ENCODE data around the gene LTBP1.

LTBP1 gene

DNA sequence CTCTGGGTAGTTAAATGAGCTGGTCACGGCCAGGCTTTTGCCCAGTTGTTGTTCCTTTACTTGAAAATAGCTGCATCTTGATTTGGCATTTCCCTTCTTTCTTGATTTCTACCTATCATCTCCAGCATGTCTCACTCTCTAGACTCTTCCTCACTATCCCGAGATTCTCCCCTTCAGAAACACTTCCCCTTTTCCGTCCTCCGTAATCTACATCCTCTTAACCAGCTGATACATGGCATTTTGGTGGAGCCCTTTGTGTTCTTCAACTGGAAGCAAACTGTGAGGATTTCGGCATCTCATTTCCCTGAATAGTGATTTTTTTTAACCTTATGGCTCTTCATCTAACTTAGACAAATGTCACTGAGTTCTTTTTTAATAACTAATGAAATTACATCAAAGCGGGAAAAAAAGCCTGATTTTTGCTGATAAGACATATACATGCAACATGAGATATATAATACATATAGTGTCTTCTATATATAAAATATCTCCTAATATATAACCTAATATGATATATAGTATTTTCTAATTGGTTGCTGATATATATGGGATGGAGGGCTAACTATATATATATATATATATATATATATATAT lies 309.5 kb downstream of the LTBP1 start:
- no peak for DNase-seq (ENCODE audit: low read depth in 1 of 2, low spot score in 1 of 2)

DNA sequence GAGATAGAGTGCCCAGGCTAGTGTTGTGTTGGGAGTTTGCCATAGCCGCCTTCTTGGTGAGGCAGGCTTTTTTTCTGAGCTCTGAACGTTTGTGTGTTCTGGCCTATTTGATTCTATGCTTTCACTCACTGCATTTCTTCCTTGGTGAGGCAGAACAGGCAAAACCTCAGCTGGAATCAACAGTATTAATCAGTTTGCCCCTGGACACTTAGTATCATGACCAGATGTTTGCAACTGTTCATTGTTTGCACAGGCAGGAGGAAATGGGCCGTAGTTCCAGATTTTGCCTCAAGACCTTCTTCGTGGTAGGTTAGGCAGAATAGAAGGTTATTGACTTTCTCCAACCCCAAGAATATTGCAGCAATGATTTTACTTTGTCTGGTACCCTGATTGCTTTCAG lies 311.6 kb downstream of the LTBP1 start:
- DNase-seq (ENCODE audit: low read depth in 1 of 2, low spot score in 1 of 2) = no peak

DNA sequence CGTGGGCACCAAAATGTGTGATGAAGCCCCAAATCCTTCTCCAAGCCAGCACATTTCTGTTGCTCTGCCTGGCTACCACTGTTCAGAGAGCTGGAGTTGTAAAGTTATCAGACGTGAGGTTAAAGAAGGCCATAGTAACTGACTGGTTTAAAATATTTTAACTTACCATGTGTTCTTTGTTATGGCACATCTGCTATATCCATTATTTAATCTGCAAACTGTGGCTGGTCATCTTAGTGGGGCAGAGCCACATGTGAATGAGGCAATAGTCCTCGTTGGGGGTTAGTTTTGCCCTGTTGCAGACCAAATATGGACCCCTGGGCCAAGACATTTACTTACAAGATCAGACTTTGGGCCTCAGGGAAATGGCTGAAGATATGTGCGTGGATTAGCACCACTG lies 315.3 kb downstream of the LTBP1 start:
- DNase-seq (ENCODE audit: low read depth in 1 of 2, low spot score in 1 of 2) = no peak

DNA sequence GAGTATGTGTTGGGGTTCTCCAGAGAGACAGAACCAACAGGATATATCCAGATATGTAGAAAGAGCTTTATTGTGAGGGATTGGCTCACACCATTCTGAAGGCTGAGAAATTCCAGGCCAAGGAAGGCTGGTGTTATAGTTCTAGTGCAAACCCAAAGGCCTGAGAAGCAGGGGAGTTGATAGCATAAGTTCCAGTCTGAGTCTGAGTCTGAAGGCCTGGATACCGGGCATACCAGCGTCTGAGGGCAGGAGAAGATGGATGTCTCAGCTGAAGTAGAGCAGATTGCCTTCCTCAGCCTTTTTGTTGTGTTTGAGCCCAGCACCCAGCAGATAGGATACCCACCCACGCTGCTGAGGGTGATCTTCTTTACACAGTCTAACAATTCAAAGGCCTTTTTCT lies 318.0 kb downstream of the LTBP1 start:
- DNase-seq (ENCODE audit: low read depth in 1 of 2, low spot score in 1 of 2) = no peak

DNA sequence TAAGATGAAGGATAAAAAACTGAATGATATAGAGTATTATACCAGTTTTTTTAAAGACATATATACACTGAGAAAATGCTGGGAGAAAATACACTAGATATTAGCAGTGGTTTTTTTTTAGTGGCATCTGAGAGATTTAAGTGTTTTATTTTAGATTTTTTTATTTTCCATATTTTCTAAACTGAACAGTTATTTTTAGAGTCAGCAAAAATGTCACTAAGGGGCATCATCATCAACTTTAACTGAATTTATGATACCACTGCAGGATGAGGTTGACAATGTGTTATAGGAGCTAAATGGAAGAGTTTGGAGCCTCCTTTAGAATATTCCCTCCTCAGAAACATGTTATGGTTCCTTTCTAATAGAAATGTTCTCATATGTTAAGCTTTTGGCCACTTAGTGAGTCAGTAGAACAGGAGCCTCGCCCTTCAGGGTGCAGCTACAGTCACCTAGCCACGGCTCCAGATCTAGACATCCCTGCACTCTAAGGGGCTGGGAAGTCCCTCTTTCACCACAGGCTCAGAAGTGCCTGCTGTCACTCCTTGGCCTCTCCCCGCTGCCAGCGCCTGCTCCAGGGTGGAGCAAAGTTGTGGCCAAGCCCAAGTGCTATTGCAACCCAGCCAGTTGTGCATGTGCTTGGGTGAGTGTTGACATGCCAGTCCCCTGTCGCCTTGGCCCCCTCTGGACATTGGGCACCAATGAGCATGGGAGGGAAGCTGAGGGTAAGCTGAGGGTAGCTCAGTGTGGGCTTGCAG lies 319.0 kb downstream of the LTBP1 start:
- no peak for DNase-seq (ENCODE audit: low read depth in 1 of 2, low spot score in 1 of 2)

DNA sequence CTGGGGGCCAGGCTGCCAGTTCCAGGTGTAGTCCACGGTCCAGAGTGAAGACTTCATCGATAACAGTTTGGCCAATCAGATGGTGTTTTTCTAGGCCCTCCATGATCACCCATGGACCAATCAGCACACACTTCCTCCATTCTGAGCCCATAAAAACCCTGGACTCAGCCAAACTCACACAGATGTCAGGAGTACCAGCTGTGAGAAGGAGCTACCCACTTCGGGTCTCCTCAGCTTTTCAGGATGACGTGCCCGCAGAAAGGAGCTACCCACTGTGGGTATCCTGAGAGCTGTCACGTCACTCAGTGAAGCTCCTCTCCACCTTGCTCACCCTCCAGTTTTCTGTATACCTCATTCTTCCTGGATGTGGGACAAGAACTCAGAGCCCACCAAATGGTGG lies 319.7 kb downstream of the LTBP1 start:
- no peak for DNase-seq (ENCODE audit: low read depth in 1 of 2, low spot score in 1 of 2)

DNA sequence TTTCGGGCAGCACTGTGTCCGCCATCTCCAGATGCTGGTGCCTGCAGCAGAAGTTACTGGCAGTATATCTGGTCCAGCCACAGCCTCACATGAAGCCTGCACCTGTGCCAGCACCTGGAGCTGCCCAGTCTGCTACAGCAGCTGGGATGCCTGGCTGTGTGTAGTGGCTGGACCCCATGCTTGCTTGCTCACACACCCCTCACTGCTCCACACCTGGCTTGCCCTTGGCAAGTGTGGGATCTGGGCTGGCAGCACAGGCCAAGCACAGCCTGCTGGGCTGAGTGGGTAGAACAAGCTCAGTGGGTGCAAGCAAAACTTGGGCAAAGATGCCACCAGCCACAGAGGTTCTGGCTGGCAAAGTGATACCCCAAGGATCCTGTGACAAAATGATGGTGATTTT lies 320.3 kb downstream of the LTBP1 start:
- no peak for DNase-seq (ENCODE audit: low read depth in 1 of 2, low spot score in 1 of 2)

DNA sequence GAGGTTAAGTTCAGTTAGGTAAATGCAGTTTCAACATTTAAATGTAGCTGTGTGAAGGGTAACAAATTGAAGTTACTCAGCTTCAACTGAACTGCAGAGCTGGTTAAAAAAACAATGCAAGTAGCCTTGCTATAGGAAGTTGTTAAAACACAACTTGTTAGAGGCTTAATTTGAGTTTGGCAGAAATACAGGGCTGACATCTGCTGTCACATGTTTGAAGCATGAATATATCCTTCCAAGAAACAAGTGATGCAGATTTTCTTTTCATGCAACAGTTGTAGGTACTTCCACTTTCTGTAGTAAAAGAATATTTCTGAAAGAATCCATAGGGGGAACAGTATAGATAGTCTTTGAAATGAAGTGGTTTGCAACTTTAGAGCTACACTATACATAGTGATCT lies 321.0 kb downstream of the LTBP1 start:
- no peak for DNase-seq (ENCODE audit: low read depth in 1 of 2, low spot score in 1 of 2)

DNA sequence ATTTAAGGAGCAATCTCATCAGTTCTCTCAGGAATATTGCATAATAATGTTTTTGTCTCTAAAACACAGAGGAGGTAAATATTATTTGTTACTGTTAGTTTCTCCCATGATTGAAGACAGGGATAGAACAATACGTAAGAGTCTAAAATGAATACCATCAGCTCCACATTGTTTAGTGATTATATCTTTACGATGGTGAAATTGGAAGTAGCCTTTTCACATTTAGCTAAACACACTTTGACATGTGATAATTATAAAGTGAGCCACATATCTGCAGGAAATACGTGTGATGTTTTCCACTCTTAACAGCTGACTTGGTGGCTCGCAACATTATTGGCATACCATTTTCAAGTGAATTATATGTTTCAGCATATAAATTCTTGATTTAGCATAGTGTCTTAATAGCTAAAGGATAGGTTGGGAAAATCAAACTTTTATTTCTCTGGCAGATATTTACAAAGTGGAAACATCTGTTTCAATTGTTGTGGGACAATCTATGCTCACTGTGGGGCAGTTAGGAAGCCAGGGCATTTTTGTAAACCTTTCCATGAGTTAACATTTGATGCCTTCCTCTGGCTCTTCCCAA lies 321.6 kb downstream of the LTBP1 start:
- DNase-seq (ENCODE audit: low read depth in 1 of 2, low spot score in 1 of 2) = no peak

DNA sequence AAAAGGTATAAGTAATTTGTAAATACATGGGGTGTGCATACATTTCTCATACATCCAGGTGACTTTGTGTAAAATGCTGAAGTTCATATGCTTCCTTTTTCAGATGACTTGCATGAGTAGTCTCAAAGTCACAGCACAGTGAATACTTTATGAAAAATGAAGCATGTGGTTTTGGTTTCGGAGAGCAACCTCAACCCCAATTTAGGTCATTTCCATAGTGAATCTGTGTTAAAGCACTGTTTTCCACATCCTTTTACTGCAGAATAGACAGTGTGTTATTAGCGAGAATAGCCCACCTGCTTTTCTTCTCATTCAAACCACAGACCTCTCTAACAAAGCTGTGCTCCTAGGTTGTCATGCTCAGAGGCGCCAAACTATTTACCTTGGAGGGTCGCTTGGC lies 325.2 kb downstream of the LTBP1 start:
- DNase-seq (ENCODE audit: low read depth in 1 of 2, low spot score in 1 of 2) = no peak

DNA sequence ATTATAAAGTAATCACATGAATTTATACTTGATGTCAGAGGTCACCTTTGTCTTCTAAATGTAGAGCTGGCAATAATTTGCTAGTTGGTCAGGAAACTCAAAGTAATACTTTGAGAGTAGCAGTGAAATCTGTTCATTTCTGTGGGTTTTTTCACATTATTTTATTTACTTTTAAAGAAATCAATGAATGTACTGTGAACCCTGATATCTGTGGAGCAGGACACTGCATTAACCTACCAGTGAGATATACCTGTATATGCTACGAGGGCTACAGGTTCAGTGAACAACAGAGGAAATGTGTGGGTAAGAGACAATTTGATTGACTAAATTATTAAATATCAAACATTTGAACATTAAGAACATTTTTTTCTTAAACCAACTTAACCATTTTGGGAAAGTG lies 326.7 kb downstream of the LTBP1 start:
- DNase-seq (ENCODE audit: low read depth in 1 of 2, low spot score in 1 of 2) = no peak

DNA sequence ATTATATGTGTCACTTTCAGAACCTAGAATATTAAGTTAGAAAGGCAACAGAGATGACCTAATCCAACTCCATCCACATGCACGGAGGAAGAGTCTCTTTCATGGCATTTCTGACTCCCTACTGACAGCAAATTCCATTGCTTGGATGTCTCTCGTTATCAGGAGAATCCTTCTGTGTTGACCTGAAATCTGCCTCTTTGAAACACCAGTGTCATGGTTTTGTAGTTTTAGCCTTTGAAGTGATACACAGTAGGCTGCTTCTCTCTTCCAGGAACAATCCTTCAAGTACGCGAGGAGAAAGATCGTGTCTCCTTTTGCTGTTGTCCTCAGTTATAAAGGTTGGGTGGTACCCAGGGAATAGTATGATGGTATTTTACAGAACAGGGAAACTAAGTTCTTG lies 327.8 kb downstream of the LTBP1 start:
- DNase-seq (ENCODE audit: low read depth in 1 of 2, low spot score in 1 of 2) = no peak

DNA sequence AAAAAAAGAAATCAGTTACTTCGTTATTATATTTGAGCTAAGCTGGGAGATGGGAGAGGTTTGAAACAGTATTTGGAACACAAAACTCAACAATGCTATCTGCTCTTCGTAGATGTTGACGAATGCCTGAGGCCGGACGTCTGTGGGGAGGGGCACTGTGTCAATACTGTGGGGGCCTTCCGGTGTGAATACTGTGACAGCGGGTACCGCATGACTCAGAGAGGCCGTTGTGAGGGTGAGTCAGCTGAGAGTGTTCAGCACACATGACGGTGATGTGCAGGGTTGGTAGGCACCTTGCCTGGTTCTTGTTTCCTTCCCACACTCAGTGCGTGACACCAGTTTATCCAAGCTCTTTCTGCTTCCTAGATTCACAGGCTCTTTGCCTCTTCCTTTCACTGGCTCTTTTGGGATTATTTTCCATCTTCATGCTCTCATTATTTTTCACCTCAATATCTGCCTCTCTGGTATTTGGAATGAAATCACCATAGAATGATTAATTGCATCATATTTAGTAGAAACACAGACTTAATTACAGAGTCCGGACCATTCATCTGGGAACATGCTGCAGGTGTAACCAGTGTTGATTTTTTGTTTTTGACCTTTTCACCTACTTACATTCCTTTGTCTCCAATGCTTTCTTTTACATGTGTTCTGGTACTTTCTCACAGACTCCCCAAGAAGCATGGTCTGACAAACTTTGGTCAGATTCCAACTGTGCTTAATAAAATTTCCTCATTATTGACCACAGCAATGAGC lies 329.1 kb downstream of the LTBP1 start:
- peak in 1 of 2 donors; percentile 1 for DNase-seq (ENCODE audit: low read depth in 1 of 2, low spot score in 1 of 2)

DNA sequence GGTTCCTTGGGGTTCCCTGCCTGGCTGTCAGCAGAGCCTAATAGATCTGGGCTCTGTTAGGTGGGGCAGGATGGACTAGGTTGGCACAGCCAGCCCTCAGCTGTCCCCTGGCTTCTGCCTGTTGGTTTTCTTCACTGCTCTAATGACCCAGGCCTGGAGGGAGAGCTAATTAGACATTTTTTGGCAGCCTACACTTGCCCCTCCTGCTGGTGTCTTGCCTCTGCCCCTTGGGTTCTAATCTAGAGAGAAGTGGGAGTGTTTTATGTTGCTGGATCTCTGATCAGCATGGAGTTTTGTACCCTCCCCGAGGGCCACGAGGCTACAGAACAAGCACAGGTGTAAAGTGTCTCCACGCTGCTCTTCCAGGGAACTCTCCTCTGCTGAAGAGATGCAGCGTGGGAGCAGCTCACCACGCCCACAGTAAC lies 330.3 kb downstream of the LTBP1 start:
- no peak for DNase-seq (ENCODE audit: low read depth in 1 of 2, low spot score in 1 of 2)

DNA sequence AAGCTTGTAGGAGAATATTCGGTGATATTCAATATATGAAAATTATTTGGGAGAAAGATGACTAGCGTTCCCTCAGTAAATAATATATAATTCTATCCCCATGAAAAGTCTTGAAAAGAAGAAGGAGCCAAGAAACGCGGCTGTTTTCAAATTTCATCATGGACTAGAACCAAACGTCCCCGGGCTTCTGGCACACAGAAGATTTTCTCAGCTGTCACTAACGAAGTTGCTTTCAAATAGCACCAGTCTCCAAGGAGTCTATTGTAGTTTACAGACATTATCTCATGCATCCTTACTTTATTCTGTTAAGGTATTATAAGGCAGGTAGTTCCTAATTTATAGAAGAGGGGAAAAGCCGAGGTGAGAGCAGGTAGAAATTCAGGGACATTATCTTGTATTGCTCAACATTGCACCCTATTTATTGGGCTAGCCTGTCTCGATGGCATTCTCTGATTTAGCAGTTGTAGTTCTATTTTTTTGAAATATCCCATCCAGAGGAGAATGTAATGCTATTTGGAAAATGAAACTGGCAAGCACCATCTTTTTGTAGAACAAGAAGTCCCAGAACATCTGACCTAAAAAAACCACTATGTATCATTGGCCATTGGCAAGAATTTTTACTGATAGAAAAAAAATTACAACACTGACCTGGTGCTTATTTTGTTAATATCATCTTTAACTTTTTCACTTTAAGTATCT lies 331.6 kb downstream of the LTBP1 start:
- no peak for DNase-seq (ENCODE audit: low read depth in 1 of 2, low spot score in 1 of 2)

DNA sequence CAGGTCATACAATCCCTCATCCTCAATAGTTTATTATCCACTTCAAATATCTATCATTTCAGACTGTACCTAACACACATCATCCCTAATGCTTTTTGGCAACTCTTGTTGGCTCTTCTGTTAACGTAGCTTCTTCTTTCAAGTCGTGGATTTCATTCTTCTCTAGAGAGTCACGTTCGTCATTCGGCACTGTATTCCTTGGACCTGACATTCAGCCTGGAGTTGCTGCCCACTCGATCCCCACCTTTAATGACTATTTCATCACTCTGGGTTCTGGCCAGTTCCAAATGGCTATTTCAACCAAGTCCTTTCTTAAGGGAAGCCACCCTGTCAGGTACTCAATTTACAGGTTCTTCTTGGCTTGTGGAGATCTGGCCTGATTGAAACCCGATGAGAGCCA lies 337.5 kb downstream of the LTBP1 start:
- DNase-seq (ENCODE audit: low read depth in 1 of 2, low spot score in 1 of 2) = no peak

DNA sequence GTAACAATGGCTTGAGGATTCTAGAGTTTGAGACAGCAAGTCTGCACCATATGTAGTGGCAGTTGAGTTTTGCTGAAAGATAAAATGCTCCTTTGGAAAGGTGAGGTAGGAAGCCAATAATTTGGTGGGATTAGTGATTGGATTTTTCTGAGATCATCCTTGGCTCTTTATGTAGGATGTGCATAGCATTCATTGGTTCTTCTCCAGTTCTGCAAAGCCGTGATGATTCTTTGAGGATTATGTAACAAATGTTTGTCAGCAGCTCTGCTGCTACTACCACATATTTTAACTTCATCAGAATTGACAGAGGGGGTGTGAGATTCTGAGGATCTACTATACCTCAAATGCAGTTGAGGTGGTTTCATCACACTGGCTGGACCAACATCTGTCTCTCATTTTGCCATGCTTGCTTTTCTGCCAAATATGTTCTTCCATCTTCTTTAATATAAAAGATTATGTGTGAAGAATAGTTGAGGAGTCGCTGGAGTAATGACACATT lies 340.8 kb downstream of the LTBP1 start:
- no peak for DNase-seq (ENCODE audit: low read depth in 1 of 2, low spot score in 1 of 2)

DNA sequence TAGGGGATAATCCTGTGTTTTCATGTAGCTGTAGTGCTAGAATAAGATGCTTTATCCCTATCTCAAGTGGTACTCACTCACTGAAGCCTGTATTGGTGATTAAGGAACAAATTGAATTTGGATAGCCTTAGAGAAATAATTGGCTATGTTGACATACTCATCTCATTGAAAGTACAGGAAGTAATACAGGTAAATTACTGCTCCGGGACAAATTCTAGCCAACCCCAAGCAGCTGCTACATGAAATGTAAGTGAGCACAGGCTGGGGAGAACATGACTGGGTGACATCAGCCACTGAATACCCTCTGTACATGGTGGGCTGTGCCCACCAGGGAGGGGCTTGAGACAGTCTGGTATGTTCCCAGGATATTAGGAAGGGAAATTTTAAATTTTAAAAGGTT lies 341.3 kb downstream of the LTBP1 start:
- DNase-seq (ENCODE audit: low read depth in 1 of 2, low spot score in 1 of 2) = no peak

DNA sequence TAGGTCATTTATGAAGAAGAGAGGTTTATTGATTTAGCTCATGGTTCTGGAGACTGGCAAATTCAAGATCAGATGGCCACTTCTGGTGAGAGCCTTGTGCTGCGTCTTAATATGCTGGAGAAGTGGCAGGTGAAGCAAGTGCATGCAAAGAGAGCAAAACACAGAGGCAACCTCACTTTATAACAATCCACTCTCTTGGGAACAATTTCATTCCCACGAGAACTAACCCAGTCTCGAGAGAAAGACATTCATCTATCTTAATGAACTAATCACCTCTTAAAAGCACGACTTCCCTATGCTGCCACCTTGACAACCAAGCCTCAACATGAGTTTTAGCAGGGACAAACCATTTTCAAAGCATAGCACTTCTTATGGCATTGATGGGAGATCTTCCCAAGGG lies 343.2 kb downstream of the LTBP1 start:
- DNase-seq (ENCODE audit: low read depth in 1 of 2, low spot score in 1 of 2) = no peak

DNA sequence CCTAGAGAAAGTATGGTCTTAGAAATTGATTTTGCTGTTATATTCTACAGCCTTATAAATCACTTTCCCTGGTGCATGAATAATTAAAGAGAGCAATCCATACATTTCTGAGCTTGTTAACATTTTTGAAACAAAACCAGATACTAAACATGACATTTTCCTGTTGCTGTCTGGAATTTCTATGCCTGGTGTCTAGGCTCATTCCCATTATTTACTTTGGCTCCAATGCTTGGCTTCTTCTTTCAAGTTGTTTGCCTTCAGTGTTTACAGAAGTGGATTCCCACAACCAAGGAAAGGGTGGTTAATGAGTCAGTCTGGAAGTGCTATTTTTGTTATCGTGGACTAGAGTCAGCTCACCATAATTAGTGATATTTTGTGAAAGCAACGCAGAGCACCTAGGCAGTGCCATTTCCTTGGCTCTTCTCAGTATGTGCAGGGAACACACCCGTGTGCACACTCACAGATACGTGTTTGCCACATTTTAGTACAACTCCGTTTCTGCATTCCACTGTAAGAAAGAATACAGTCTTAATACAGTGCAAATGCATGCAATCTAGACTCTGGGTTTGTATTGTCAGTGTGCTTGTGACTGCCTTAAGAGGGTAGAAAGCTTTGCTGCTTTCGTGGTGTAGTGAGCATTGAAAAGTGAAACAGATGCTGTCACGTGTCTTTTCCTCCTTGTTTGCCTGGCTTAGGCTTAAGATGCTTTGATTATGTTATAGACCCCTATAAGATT lies 344.7 kb downstream of the LTBP1 start:
- DNase-seq (ENCODE audit: low read depth in 1 of 2, low spot score in 1 of 2) = no peak

DNA sequence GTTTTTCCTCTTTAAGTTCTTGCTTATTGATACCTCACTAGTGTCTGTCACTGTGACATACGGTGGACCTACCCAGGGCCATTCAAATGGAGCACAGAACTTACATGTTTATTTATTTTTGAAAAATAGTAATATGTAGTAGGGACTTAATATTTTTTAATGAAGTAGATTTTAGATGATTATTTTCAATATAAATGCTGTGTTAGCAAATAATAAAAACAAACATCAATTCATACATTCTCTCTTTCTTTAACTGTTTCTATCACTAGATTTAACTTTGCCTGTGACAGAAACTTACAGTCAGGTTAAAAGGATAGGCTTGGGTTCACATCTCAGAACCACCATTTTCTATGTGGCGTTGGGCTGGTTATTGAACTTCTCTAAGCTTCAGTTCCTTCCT lies 345.3 kb downstream of the LTBP1 start:
- DNase-seq (ENCODE audit: low read depth in 1 of 2, low spot score in 1 of 2) = no peak
